ENCODE measurements around the gene ARID1A.

DNA sequence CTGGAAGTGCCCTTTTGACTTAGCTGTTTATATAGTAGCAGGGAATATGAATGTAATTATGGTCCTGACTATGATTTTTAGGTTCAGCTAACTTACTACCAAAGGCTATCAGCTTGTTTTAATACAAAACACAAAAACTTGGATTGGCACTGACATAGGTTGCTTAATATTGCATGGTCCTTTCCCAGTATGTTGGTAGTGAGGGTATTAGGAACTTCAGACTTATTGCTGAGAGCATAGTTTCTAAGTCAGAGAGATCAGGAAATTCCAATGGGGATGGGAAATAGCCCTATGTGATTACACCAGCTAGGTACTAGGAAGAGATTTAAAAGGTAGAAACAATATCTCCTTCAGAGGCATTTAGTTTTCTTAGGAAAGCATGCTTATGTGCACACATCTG, 7.7 kb downstream of the ARID1A start:
- TF ChIP-seq GATA2 (IDR thresholded peaks at IDR 0.05; ENCODE audit: low read depth, low read length): no peak
- TF ChIP-seq GATA3 (IDR thresholded peaks at IDR 0.05; ENCODE audit: low read depth, low read length): no peak
